ENCODE measurements around the gene FAM20C. TPM values are rescaled to one million over a fixed set of nuclear protein-coding genes. Genes with fewer than 3 reads are reported as not detected.

The FAM20C gene
- total RNA-seq, 3 donors from 2014 or later (not counting 1 experiment from before 2014, with no cell fraction given) = 1.2 to 8.6 (median 3.9) TPM

GRCh38 chr7:269721-270120 is 77.3 kb downstream of the FAM20C start:
- intact Hi-C loops (cut with micrococcal nuclease) = no loop called here
- 78% methylated on average over 11 of the region's 11 CpGs for WGBS (ENCODE audit: insufficient coverage)
- no peak overlapping the region for H3K4me3 ChIP-seq (ENCODE audit: low read length)

GRCh38 chr7:270351-270983 is 78.1 kb downstream of the FAM20C start:
- no peaks in the 10 kb centered on the region for H3K36me3 ChIP-seq (ENCODE audit: control insufficient read depth, insufficient read depth, low read length)
- Mint-ChIP-seq H3K4me3 (no peak overlapping the region), H3K27me3 (ENCODE audit: low read depth in 2 of 2) (peaks cover 5 to 15% of the 10 kb centered on the region in 2 donors), H3K36me3 (peaks cover 18% of the 10 kb centered on the region), H3K27ac (no peak overlapping the region), H3K4me1 (no peaks in the 10 kb centered on the region), H3K9me3 (peaks cover 3 to 4% of the 10 kb centered on the region in 2 donors)
- no peaks in the 10 kb centered on the region for H3K4me1 ChIP-seq (ENCODE audit: control insufficient read depth, insufficient read depth, low read length)
- no peak for ATAC-seq
- H3K27ac ChIP-seq (ENCODE audit: low read length) = no peak overlapping the region
- DNase-seq = no peak
- 80% methylated on average over 11 of the region's 11 CpGs for WGBS (ENCODE audit: insufficient coverage)
- H3K9me3 ChIP-seq (ENCODE audit: control insufficient read depth, insufficient read depth, low read length) = no peaks in the 10 kb centered on the region
- intact Hi-C loops (cut with micrococcal nuclease) = no loop called here
- TF ChIP-seq CTCF (IDR thresholded peaks at IDR 0.05) = no peak
- no peak overlapping the region for H3K4me3 ChIP-seq (ENCODE audit: low read length)
- H3K27me3 ChIP-seq (ENCODE audit: control insufficient read depth, insufficient read depth, low read length) = no peaks in the 10 kb centered on the region

More at GRCh38 chr7:269721-270120, 77.3 kb downstream of the FAM20C start:
- Mint-ChIP-seq H3K4me1 (peaks cover 0 to under 1% of the 10 kb centered on the region in 2 donors), H3K4me3 (no peak overlapping the region), H3K9me3 (peaks cover 4% of the 10 kb centered on the region in 2 donors), H3K27ac (no peak overlapping the region), H3K36me3 (peaks cover 13% of the 10 kb centered on the region), H3K27me3 (ENCODE audit: low read depth in 2 of 2) (peaks cover 0 to 8% of the 10 kb centered on the region in 2 donors)
- H3K4me1 ChIP-seq (ENCODE audit: control insufficient read depth, insufficient read depth, low read length) = no peaks in the 10 kb centered on the region
- no peaks in the 10 kb centered on the region for H3K9me3 ChIP-seq (ENCODE audit: control insufficient read depth, insufficient read depth, low read length)
- no peaks in the 10 kb centered on the region for H3K27me3 ChIP-seq (ENCODE audit: control insufficient read depth, insufficient read depth, low read length)
- no peak overlapping the region for H3K27ac ChIP-seq (ENCODE audit: low read length)
- no peak for TF ChIP-seq CTCF (IDR thresholded peaks at IDR 0.05)
- no peaks in the 10 kb centered on the region for H3K36me3 ChIP-seq (ENCODE audit: control insufficient read depth, insufficient read depth, low read length)
- no peak for DNase-seq
- ATAC-seq = no peak

- H3K9me3 Mint-ChIP-seq = peaks cover 3 to 4% of the 10 kb centered on the region in 2 donors
- WGBS (ENCODE audit: insufficient coverage) = 90% methylated on average over 13 of the region's 14 CpGs
- Histone ChIP-seq H3K36me3 (ENCODE audit: control insufficient read depth, insufficient read depth, low read length) (no peaks in the 10 kb centered on the region), H3K4me1 (ENCODE audit: control insufficient read depth, insufficient read depth, low read length) (no peaks in the 10 kb centered on the region), H3K27me3 (ENCODE audit: control insufficient read depth, insufficient read depth, low read length) (no peaks in the 10 kb centered on the region), H3K9me3 (ENCODE audit: control insufficient read depth, insufficient read depth, low read length) (no peaks in the 10 kb centered on the region), H3K4me3 (ENCODE audit: low read length) (no peak overlapping the region), H3K27ac (ENCODE audit: low read length) (no peak overlapping the region)
- no peak overlapping the region for H3K27ac Mint-ChIP-seq
- no peak overlapping the region for H3K4me3 Mint-ChIP-seq
- ATAC-seq (no peak), DNase-seq (no peak)
- TF ChIP-seq CTCF (IDR thresholded peaks at IDR 0.05) = no peak
- H3K4me1 Mint-ChIP-seq = no peaks in the 10 kb centered on the region
- H3K27me3 Mint-ChIP-seq (ENCODE audit: low read depth in 2 of 2) = peaks cover 5 to 15% of the 10 kb centered on the region in 2 donors
- peaks cover 18% of the 10 kb centered on the region for H3K36me3 Mint-ChIP-seq
- intact Hi-C loops (cut with micrococcal nuclease) = no loop called here
Observed at GRCh38 chr7:271266-272107, 79.1 kb downstream of the FAM20C start.

All from natural killer cell (primary cell).